Inflammatory macrophage treated with lipopolysaccharide for 4 hours (primary cell): ENCODE measurements around the gene MRM3.
"Not testable (repeated sequence)": the region's sequence is repeated elsewhere in the genome, so short reads cannot be mapped to it uniquely, and the experiment has no call there.

ENCODE experiments used
- DNase-seq: peaks from one replicate; pipeline ENCODE4 v3.0.0-alpha.2; 2020

Gene MRM3

DNA sequence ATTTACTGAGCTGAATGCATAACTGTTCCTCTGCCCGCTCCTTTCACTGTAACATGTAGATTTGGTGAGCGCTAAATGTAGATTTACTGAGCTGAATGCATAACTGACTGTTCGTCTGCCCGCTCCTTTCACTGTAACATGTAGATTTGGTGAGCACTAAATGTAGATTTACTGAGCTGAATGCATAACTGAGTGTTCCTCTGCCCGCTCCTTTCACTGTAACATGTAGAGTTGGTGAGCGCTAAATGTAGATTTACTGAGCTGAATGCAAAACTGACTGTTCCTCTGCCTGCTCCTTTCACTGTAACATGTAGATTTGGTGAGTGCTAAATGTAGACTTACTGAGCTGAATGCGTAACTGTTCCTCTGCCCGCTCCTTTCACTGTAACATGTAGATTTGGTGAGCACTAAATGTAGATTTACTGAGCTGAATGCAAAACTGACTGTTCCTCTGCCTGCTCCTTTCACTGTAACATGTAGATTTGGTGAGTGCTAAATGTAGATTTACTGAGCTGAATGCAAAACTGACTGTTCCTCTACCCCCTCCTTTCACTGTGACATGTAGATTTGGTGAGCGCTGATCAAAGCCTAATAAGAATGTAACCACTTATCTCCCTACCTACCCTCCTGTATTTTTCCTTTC lies 26.7 kb upstream of the MRM3 start:
- DNase-seq: not testable (repeated sequence)

GRCh38 chr17:756010-756567 lies 26.1 kb upstream of the MRM3 start:
- DNase-seq: not testable (repeated sequence)

DNA sequence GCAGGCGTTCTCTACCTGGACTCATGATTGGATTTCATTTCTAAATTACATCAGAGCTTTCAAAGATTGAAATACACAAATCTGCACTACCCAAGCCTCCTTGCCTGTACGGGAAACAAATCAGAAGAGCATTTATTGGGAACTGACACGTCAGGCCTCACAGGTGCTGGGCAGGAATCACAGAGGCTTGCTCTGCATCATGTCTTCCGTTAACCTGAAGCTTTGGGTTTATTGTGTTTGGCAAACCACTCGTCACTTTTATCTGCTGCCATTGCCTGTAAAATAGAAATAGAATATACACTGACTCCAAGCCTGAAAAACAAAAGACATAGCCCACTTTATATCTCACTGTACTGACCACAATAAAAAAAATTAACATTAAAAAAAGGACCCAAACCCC lies 22.2 kb upstream of the MRM3 start:
- DNase-seq: no peak

DNA sequence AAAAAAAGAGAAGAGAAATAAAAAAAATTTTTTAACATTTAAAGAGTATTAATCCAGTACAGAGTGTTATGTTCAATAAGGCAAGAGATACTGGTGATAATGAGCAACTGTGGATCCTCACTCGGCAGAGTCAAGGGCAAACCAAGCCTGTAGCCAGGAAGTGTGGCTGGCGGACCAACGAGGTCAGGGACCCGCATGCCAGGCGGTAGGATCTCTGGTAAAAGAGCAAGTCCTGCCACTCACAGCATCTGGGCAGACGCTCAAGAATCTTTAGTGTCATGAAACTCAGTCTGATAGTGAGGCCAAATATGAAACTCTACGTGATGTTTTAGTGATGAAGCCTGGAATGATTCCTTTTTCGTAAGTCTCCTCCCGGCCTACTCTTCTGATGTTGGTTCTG lies 21.8 kb upstream of the MRM3 start:
- DNase-seq: no peak

DNA sequence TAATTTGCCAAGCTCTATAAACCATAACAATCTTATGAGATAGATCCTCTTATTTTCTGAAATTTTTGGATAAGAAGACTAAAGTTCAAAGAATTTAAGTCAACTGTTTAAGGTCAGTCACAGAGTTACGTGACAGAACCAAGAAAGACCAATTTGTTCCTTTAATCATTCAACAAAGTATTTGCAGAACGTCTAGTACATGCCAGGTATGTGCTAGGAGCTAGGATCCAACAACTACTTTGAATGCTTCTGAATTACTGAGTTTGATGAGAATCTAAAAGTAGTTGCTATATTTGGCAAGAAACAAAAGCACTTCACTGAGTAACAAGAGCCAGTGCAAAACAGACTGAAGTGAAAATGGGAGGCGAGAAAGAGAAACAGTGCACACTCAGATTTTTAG lies 15.1 kb upstream of the MRM3 start:
- DNase-seq: no peak

DNA sequence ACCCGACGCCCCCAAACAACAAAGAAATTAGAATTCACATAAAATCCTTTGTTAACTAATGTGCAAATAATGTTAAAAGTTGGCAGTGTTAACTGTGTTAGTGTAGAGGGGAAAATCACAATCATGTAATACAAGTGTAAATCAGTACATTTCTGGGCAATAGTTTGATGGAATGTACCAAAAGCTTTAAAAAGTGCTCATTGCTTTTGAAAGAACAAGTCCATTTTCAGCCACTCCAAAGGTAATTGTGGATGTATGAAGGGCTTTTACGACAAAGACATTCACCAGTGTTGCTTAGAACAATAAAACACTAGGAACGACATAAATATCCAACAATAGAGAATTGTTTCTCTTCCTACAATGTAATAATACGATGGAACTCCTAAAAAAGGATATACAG lies 9.1 kb upstream of the MRM3 start:
- no peak for DNase-seq

DNA sequence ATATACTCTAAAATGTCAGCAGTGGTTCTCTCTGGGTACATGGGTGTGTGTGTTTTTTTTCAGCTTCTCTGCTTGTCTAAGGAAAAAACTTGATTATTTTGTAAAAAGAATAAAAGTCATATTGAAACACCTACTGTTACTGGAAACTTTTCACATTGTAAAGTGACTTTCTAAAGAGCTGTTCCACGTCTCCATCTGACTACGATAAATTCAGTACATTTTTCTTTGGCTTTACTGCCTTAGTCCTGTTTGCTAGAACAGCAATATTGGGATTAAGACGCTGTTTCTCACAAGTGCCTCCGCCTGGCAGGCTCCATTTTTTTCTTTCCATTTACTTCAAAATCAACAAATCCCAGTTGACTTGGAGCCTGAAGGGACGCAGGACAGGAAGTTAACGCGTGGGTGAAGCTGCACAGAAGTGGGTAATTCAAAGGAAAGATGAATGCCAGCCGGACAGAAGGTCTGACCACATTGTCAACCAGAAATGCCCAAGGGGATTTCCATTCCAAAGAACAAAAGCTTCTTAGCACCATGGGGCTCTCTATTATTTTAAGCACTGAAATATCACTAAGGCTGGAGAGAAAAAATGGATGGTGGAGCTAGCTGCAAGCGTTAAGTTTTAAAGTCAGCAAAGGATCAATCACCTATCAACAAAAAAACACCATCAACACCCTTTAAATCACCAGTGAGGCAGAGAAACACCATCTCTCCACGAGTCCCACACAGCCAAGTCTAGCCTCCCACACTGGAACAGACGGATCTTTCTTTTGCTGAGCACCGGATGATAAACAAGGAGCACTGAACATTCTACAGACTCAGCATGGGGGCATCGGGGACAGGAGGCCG lies 8.5 kb upstream of the MRM3 start:
- no peak for DNase-seq

GRCh38 chr17:774313-774584 lies 7.9 kb upstream of the MRM3 start:
- no peak for DNase-seq

GRCh38 chr17:778096-778495 lies 4.1 kb upstream of the MRM3 start:
- DNase-seq: no peak

DNA sequence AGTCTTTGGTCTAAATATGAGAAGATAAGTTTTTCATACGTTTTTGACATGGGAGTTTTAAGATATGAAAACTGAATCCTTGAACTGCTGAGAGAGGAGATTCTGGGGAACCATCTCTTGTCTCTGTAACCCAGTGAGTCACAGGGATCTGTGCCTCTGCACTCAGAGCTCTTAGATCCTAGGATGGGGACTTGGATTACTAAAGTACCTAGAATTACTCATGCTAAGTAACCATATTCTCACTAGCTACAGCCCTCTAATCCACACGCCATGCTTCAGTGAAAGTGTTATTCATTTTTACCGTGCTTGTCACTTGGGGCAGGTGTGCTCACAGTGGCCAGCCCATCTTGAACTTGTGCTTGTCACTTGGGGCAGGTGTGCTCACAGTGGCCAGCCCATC lies 2.0 kb downstream of the MRM3 start:
- no peak for DNase-seq

DNA sequence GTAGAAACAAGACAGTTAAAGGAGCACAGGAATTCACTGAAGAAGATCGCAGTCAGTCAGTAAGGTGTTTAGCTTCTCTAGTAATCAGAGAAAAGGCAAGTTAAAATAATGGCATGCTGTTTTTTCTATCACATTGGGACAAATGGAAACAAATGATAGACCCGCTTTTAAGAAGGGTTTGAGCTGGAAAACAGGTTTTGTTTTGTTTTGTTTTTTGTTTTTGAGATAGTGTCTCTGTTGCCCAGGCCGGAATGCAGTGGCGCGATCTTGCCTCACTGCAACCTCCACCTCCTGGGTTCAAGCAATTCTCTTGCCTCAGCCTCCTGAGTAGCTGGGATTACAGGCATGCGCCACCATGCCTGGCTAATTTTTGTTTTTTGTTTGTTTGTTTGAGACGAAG lies 3.7 kb downstream of the MRM3 start:
- DNase-seq: not testable (repeated sequence)

DNA sequence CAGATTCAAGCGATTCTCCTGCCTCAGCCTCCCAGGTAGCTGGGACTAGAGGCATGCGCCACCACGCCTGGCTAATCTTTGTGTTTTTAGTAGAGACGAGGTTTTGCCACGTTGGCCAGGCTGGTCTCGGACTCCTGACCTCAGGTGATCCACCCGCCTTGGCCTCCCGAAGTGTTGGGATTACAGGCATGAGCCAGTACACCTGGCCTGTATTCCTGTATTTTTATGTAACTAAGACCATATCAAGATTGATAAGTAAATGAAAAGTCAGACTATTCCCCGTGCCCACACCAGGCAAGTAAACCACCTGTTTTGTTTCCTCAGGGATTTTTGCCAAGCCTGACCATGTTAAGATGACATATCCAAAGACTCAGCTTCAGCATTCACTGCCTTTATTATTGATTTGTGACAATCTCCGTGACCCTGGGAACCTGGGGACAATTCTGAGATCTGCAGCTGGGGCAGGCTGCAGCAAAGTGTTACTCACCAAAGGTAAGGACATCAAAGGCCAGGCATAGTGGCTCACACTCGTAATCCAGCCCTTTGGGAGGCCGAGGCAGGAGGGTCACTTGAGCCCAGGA lies 5.6 kb downstream of the MRM3 start:
- DNase-seq: no peak

DNA sequence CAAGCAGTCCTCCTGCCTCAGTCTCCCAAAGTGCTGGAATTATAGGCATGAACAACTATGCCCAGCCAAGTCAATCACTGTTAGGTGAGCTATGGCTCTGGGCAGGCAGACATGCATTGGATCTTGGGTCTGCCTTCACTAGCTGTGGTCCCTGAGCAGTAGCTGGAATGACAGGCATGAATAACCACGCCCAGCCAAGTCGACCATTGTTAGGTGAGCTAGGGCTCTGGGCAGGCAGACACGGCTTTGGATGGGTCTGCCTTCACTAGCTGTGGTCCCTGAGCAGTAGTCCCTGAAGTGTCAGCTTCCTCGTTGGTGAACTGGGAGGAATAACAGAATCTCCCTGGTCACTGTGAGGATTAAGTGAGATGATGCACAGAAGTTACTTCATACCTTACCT lies 6.4 kb downstream of the MRM3 start:
- DNase-seq: no peak

DNA sequence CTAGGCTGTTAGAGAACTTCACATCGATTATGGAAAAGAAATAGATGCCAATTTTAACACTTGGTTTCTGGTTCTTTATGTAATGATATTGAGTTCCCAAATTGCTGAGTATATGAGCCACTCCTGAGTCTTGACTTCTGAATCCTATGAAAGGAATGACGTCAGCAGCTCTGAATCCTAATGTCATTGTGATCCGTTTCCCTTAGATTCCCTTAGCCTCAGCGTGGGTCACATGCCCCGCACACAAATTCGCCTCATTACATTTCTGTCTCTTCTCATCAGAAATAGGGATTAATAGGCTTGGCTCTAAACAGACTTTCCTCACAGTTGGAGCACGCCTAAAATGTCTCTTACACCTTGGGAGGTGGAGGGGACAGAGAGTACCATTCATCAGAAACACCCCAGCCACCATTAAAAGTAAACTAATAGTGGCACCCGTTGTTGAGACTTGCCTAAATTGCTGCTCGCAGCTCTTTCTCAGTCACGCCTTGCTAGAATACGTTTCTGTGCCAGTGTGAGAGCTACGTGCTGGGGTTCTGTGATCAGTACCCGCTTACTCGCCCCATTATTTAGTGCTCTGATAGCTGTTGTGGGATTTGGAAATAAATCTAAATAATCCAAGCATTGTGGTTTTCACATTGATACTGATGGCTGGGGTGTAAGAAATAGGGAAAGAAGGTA lies 7.1 kb downstream of the MRM3 start:
- DNase-seq: no peak

DNA sequence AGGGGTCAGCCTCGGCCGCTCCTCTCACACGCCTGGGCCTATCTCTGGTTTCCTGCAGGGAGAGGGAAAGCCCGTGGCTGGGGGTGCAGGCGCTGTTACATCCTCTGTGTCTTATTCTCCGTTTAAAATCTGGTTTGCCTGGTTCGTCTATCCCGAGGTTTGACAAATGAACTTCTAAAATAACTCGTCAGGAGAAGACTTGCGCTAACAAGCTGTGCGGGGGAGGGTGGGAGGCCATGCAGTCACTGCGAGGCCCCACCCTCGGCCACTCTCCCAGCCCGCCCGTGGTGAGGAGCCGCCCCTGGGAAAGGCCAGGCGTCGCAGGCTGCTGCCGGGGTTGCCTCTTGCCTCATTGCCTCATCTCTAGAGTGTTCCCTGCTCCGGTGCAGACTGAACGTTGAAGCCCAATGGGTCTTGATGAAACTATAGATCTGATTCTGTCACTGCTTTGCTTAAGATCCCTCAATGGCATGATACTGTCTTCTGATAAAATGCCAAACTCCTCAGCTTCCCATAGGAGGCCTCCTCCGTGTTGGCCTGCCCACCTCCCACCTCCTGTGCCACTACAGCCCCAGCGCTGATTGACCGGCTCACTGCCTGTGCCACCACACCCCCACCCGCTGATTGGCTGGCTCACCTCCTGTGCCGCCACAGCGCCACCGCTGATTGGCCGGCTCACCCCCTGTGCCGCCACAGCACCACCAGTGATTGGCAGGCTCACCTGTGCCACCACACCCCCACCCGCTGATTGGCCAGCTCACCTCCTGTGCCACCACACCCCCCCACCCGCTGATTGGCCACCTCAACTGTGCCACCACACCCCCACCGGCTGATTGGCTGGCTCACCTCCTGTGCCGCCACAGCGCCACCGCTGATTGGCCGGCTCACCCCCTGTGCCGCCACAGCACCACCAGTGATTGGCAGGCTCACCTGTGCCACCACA lies 8.0 kb downstream of the MRM3 start:
- DNase-seq: not testable (repeated sequence)

DNA sequence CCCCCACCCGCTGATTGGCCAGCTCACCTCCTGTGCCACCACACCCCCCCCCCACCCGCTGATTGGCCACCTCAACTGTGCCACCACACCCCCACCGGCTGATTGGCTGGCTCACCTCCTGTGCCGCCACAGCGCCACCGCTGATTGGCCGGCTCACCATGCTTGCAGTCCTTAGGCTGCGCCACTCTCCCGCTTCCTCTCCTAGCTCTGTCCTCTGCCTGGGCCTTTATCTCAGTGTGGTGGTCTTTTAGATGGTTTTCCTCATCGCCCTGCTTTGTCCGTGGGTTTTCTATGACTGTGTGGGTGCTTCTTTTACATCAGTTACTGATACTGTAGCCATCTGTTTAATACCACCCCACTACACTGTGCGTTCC lies 8.7 kb downstream of the MRM3 start:
- not testable (repeated sequence) for DNase-seq

GRCh38 chr17:791829-792228 lies 9.7 kb downstream of the MRM3 start:
- DNase-seq: no peak

DNA sequence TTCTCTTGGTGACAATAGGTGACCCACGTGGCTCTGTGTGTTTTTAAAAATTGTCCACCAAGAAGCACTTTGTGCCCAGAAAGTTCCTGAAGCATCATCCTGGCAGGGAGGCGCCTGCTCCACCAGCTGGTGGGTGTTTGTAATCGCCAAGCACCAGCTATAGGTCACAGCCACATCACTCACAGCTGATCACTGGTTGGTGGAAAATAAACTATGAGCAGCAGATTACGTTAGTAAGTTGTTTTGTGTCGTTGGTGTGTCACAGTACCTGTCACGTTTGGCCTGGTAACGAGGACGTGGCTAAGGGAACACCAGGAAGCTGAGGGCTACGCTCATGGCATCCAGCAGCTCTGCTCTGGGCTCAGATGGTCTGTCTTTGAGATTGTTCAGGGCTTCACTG lies 10.1 kb downstream of the MRM3 start:
- DNase-seq: no peak

- peak; percentile 45 for DNase-seq
These were observed 12.7 kb downstream of the MRM3 start for GRCh38 chr17:794876-795275.

DNA sequence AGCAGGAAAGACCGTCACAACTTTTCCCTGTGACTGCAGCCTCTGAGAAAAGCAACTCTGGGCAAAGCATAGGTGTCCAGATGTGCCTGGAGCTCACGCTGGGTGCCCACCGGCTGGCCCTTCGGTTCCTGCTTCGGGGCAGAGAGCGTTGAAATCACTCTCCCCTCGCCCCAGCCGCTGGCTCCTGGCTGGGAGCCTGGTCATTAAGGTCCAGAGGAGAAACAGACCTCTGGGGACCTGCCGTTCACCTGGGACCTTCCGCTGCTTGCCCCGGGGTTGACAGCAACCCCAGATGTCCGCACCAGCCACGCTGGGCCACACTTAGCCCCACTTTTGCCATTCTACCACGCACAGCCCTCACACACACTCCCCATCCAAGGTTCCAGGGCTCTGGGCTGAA lies 13.1 kb downstream of the MRM3 start:
- no peak for DNase-seq

GRCh38 chr17:795721-796120 lies 13.6 kb downstream of the MRM3 start:
- DNase-seq: no peak

GRCh38 chr17:796609-797008 lies 14.5 kb downstream of the MRM3 start:
- DNase-seq: no peak
